ENCODE data around the gene LRRC4.

Gene LRRC4

GRCh38 chr7:128024151-128024550 is 7.1 kb downstream of the LRRC4 start:
- no peak for TF ChIP-seq CTCF (IDR thresholded peaks at IDR 0.05; ENCODE audit: insufficient read depth, low read length, poor library complexity, severe bottlenecking)
- Histone ChIP-seq H3K27me3 (replicated peaks; ENCODE audit: control insufficient read depth, insufficient read depth, low read length) (no peaks in the 10 kb centered on the region), H3K36me3 (ENCODE audit: control insufficient read depth, insufficient read depth, low read length) (peaks cover 12% of the 10 kb centered on the region), H3K4me3 (replicated peaks; ENCODE audit: low read depth, low read length) (no peak overlapping the region)
- DNase-seq (ENCODE audit: extremely low read depth, insufficient read length), result no peak

GRCh38 chr7:128022631-128023532 is 8.4 kb downstream of the LRRC4 start:
- TF ChIP-seq CTCF (IDR thresholded peaks at IDR 0.05; ENCODE audit: insufficient read depth, low read length, poor library complexity, severe bottlenecking), result no peak
- no peak for DNase-seq (ENCODE audit: extremely low read depth, insufficient read length)
- H3K36me3 ChIP-seq (ENCODE audit: control insufficient read depth, insufficient read depth, low read length), result peaks cover 13% of the 10 kb centered on the region

GRCh38 chr7:128021366-128021765 is 9.9 kb downstream of the LRRC4 start:
- H3K36me3 ChIP-seq (ENCODE audit: control insufficient read depth, insufficient read depth, low read length), result peaks cover 13% of the 10 kb centered on the region
- no peak for TF ChIP-seq CTCF (IDR thresholded peaks at IDR 0.05; ENCODE audit: insufficient read depth, low read length, poor library complexity, severe bottlenecking)
- no peak for DNase-seq (ENCODE audit: extremely low read depth, insufficient read length)
- no peaks in the 10 kb centered on the region for H3K27me3 ChIP-seq (replicated peaks; ENCODE audit: control insufficient read depth, insufficient read depth, low read length)
- H3K4me3 ChIP-seq (replicated peaks; ENCODE audit: low read depth, low read length), result no peak overlapping the region

More at GRCh38 chr7:128022631-128023532, 8.4 kb downstream of the LRRC4 start:
- no peaks in the 10 kb centered on the region for H3K27me3 ChIP-seq (replicated peaks; ENCODE audit: control insufficient read depth, insufficient read depth, low read length)
- no peak overlapping the region for H3K4me3 ChIP-seq (replicated peaks; ENCODE audit: low read depth, low read length)

- peak; percentile 49 for TF ChIP-seq CTCF (IDR thresholded peaks at IDR 0.05; ENCODE audit: insufficient read depth, low read length, poor library complexity, severe bottlenecking)
- H3K36me3 ChIP-seq (ENCODE audit: control insufficient read depth, insufficient read depth, low read length), result peaks cover 13% of the 10 kb centered on the region
- no peak overlapping the region for H3K4me3 ChIP-seq (replicated peaks; ENCODE audit: low read depth, low read length)
- DNase-seq (ENCODE audit: extremely low read depth, insufficient read length), result no peak
- H3K27me3 ChIP-seq (replicated peaks; ENCODE audit: control insufficient read depth, insufficient read depth, low read length), result no peaks in the 10 kb centered on the region
Measured at GRCh38 chr7:128020159-128020558, 11.1 kb downstream of the LRRC4 start.

- no peak for DNase-seq (ENCODE audit: extremely low read depth, insufficient read length)
- no peak for TF ChIP-seq CTCF (IDR thresholded peaks at IDR 0.05; ENCODE audit: insufficient read depth, low read length, poor library complexity, severe bottlenecking)
- Histone ChIP-seq H3K36me3 (ENCODE audit: control insufficient read depth, insufficient read depth, low read length) (peaks cover 12% of the 10 kb centered on the region), H3K4me3 (replicated peaks; ENCODE audit: low read depth, low read length) (no peak overlapping the region), H3K27me3 (replicated peaks; ENCODE audit: control insufficient read depth, insufficient read depth, low read length) (no peaks in the 10 kb centered on the region)
Measured at GRCh38 chr7:128019288-128019687, 11.9 kb downstream of the LRRC4 start.

Data from GM06990 (cell line).